Skin epidermis (tissue), 12 donors: ENCODE measurements around the gene PLB1.
"Not testable (repeated sequence)": the region's sequence is repeated elsewhere in the genome, so short reads cannot be mapped to it uniquely, and the experiment has no call there.

ENCODE experiments used
- H3K27ac ChIP-seq, 21 experiments: fragments of 200-600 bp; sonication (generic) in 11 of 21; one replicate each; pipeline ENCODE4 v1.5.0; 2020; ENCODE audit warnings: mild to moderate bottlenecking in 3 of 21, inconsistent platforms in 2 of 21, moderate library complexity in 2 of 21
- H3K4me3 ChIP-seq, 7 experiments: fragments of 200-600 bp; sonication (generic) in 2 of 7; one replicate each; pipeline ENCODE4 v1.5.0; 2020; ENCODE audit warnings: inconsistent platforms in 2 of 7, mild to moderate bottlenecking in 2 of 7, moderate library complexity in 1 of 7

The PLB1 gene

GRCh38 chr2:28648671-28649395 is 153.0 kb downstream of the PLB1 start:
- H3K27ac ChIP-seq, result peak overlapping the region in 17 of 21 experiments; percentile 4 to 84 (median 50)
- H3K4me3 ChIP-seq, result no peak overlapping the region

GRCh38 chr2:28649481-28650265 is 153.8 kb downstream of the PLB1 start:
- peak overlapping the region in 17 of 21 experiments; percentile 4 to 84 (median 50) for H3K27ac ChIP-seq
- H3K4me3 ChIP-seq, result no peak overlapping the region

- Histone ChIP-seq H3K27ac (peak overlapping the region in 4 of 21 experiments; percentile 41 to 84 (median 58)), H3K4me3 (no peak overlapping the region)
Observed at GRCh38 chr2:28650266-28650584, 154.4 kb downstream of the PLB1 start.

GRCh38 chr2:28652217-28652616 is 156.4 kb downstream of the PLB1 start:
- H3K27ac ChIP-seq, result no peak overlapping the region
- H3K4me3 ChIP-seq, result no peak overlapping the region

GRCh38 chr2:28653892-28654662 is 158.2 kb downstream of the PLB1 start:
- no peak overlapping the region for H3K4me3 ChIP-seq
- H3K27ac ChIP-seq, result no peak overlapping the region

DNA sequence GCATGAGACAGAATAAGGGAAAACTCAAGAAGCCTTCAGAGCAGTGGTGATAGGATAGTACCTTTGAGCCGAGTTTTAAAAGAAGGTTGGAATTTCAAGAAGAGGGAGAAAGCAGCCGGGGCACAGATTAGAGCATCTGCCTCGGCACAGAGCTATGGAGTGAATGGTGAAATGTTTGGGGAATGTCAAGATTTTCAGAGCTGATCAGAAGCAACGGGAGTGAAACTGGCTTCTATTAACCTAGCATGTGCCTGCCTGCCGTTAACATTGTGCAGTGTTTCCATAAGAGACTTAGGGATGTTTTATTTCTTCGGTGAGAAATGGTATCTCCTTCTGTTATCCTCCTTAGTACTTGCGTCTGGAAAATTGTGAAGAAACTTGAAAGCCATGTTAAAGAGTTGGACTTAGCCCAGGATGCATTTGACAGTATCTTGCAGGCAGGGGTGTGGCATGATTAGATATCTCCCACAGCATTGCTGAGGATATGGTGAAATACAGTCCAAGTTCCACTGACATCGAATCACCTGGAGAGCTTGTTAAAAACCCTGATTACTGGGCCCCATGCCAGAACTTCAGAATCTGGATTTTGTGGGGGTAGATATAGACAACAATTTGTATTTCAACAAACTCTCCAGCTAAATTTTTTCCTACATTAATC is 158.9 kb downstream of the PLB1 start:
- no peak overlapping the region for H3K4me3 ChIP-seq
- peak overlapping the region in 1 of 21 experiments; percentile 3 for H3K27ac ChIP-seq

GRCh38 chr2:28656937-28657615 is 161.2 kb downstream of the PLB1 start:
- Histone ChIP-seq H3K27ac (peak overlapping the region in 2 of 21 experiments; percentile 24 to 31), H3K4me3 (no peak overlapping the region)

- H3K27ac ChIP-seq, result no peak overlapping the region
Observed at GRCh38 chr2:28658369-28658768, 162.5 kb downstream of the PLB1 start.

GRCh38 chr2:28659127-28659526 is 163.3 kb downstream of the PLB1 start:
- Histone ChIP-seq H3K27ac (no peak overlapping the region), H3K4me3 (no peak overlapping the region)

More at GRCh38 chr2:28658369-28658768, 162.5 kb downstream of the PLB1 start:
- H3K4me3 ChIP-seq, result no peak overlapping the region

GRCh38 chr2:28661589-28662001 is 165.7 kb downstream of the PLB1 start:
- H3K27ac ChIP-seq, result peak overlapping the region in 17 of 21 experiments; percentile 6 to 74 (median 39)
- H3K4me3 ChIP-seq, result no peak overlapping the region

GRCh38 chr2:28662044-28662443 is 166.2 kb downstream of the PLB1 start:
- Histone ChIP-seq H3K4me3 (no peak overlapping the region), H3K27ac (peak overlapping the region in 17 of 21 experiments; percentile 6 to 74 (median 40))

DNA sequence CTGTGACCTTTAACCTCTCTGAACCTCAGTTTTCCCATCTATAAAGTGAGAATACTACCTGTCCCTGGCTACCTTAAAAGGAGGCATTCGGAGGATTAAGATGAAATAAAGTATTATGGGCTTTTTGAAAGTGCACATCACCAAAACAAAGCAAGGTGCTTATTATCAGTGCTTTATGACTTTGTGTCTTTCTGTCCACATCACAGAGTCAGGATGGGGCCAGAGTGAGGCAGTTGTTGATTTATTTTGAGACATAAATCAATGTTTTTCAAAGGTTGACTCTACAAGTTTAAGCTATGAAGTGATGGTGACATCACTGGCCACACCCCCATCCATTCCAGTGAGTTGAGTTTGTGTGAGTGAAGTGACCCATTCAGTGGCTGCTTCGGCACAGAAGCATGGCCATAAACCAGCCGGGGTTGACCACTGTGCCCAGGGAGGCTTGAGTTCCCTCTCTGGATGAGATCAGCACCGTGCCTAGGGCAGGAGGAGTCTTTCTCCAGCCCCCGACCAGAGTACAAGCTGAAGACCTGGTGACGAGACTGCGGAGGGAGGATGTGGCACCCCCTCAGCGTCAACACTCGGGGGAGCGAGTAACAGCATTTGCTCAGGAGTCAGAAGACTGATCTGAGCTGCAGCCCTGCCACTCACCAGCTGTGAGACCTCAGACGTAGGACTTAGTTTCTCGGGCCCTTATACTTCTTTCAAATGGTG is 166.8 kb downstream of the PLB1 start:
- Histone ChIP-seq H3K27ac (peak overlapping the region in 9 of 21 experiments; percentile 14 to 74 (median 39)), H3K4me3 (no peak overlapping the region)

- H3K27ac ChIP-seq, result peak overlapping the region in 8 of 21 experiments; percentile 14 to 77 (median 51)
- H3K4me3 ChIP-seq, result no peak overlapping the region
Observed at GRCh38 chr2:28663359-28663758, 167.5 kb downstream of the PLB1 start.

DNA sequence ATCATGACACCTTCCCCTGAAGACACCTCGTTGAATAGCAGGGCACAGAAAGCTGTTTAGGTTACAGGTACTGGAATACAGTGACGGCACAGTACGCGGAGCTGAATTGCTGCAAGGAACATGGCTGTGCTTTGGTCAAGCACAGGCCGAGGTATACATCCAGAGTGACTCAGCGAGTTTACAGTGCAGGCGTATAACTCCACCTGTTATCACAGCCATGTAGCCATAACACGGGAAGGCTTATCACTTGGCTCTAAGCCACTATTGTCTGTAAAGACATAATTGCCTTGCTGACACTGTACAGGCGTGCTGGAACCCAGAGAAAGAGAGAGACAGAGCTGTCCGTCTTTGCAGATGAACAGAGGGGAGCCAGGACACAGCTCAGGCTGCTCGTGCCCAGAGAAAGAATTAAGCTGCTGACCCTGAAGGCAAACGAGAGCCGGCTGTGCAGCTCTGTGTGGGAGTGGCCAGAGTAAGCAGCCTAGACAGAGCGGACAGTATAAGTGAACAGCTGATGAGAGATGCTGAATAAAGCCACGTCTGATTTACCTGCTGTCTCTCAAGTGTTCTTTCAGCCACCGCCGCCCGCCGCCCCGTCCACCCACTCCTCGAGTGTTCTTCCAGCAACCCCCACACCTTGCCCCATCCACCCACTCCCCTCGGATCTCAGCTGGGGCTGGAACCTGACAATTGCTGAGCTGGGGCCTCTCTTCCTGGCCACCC is 168.4 kb downstream of the PLB1 start:
- Histone ChIP-seq H3K27ac (peak overlapping the region in 18 of 21 experiments; percentile 12 to 77 (median 63)), H3K4me3 (no peak overlapping the region)

DNA sequence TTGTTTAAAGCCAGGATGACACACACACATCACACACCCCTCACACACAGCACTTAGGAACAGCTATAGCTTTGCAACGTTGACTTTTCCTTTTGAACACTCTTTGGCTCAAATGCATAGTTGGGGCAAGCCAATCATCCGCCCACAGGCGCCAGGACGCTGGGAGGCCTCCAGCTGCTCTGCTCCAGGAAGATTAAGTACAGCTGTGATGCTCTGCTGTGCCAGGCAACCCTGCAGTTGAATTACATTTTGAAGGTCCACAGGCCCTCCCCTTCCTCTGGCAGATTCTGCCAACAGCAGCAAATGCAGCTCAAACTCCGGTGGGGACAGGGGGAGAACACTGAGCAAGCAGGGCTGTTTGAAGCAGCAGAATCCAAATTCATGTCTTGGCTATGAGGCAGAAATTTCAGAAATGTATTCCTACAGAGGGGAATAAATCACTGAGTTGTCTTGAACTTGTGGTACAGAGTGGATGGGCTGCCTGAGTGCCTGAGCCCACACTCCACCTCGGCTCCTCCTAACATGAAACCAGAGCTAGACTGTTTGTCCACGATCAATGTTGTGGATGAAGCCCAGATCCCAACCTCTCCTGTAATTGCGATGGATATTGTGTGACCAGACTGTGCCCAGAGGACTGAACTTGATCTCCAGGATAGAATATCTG is 169.3 kb downstream of the PLB1 start:
- peak overlapping the region in 19 of 21 experiments; percentile 9 to 77 (median 62) for H3K27ac ChIP-seq
- H3K4me3 ChIP-seq, result no peak overlapping the region

GRCh38 chr2:28665811-28666377 is 170.0 kb downstream of the PLB1 start:
- H3K27ac ChIP-seq, result peak overlapping the region in 16 of 21 experiments; percentile 5 to 77 (median 50)
- H3K4me3 ChIP-seq, result not testable (repeated sequence)
